Measurements from ENCODE around the gene AKAP13. TPM values are rescaled to one million over a fixed set of nuclear protein-coding genes. Genes with fewer than 3 reads are reported as not detected.

The AKAP13 gene
- total RNA-seq, 4 donors from 2014 or later = 131 to 265 (median 224) TPM

GRCh38 chr15:85550283-85550682, 169.9 kb downstream of the AKAP13 start:
- TF ChIP-seq CTCF (IDR thresholded peaks at IDR 0.05; ENCODE audit: low read depth) = no peak

DNA sequence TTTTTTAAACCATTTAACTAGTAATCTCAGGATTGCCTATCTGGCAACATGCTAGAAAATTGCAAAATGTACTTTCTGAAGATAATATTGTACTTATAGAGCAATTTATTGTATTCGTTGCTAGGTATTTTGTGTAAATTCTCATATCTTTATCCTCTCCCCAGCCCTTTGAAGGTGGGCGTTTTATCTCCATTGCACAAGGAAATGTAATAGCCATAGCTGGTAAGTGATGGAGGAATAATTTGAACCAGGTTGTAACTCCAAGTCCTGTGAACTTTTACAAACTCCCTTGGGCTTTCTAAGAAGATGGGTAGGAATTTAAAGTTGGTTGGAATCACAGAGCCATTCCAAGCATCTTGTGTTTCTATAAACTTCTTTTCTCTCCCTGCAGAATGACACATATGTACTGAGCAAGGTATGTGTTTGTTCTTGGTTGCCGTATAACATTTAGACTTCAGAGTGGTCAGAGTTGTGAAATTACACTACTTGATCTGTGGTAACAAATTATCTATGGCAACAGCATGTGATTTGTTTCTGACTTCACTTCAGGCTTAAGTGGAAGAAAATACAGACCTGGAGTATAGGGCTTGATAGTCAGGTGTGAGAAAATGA, 170.9 kb downstream of the AKAP13 start:
- TF ChIP-seq CTCF (IDR thresholded peaks at IDR 0.05; ENCODE audit: low read depth) = no peak

DNA sequence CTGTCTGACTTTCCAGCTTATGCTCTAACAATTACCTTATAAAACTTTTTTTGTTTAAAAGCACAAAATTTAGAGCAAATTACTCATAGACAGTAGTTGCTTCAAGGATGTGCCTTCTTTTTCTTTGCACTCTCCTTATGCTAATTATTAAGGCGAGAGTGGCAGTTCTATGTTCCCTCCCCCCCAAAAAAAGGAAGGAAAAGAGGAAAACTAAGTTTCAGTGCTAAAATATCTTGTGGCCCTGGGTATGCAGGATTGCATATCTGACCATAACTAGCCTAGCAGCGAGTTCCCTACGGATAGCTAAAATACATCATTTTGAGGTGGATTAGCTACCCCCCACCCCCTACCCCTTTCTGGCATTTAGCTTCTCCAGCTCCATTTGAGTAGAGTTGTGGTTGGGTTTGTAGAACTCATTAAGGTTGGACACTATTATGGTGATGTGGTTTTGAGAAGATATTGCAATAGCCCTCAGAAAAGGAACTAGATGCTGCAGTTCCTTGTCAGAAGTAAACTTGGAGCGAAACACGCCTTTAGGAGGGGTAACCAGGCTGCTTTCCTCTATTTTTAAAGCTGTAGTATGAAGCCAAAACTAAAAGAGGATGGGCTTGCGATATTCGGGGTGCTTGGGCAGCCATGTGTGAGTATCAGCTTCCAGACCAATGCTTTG, 174.6 kb downstream of the AKAP13 start:
- no peak for TF ChIP-seq CTCF (IDR thresholded peaks at IDR 0.05; ENCODE audit: low read depth)

DNA sequence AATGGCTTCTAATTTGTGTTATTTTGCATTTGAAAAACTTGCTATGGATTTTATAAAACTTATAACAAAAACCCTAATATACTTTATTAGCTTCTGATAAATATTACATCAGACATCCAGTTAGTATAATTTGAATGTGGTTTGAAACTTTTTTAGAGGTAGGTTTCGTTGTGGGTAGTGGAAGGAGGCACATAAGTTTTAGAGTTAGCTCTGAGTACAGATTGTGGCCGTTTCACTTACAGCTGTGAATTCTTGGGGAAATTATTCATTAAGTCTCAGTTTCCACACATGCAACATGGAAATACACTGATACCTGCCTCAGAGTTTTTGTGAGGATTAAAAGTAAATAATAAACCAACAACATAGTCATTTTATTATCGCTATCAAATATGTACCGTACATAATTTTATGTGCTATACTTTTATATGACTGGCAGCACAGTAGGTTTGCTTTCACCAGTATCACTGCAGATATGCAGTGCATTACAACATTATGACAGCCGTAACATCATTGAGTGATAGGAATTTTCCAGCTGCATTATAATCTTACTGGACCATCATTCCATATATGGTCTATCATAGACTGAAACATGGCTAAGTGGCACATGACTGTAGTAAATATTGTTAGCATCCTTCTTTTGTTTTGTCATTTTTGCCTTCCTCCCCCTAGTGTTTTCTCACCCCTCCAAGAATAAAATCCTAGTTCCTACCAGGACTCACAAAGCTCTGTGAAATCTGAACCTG, 175.6 kb downstream of the AKAP13 start:
- no peak for TF ChIP-seq CTCF (IDR thresholded peaks at IDR 0.05; ENCODE audit: low read depth)

- no peak for TF ChIP-seq CTCF (IDR thresholded peaks at IDR 0.05; ENCODE audit: low read depth)
Measured at GRCh38 chr15:85556618-85556895, 176.2 kb downstream of the AKAP13 start.

DNA sequence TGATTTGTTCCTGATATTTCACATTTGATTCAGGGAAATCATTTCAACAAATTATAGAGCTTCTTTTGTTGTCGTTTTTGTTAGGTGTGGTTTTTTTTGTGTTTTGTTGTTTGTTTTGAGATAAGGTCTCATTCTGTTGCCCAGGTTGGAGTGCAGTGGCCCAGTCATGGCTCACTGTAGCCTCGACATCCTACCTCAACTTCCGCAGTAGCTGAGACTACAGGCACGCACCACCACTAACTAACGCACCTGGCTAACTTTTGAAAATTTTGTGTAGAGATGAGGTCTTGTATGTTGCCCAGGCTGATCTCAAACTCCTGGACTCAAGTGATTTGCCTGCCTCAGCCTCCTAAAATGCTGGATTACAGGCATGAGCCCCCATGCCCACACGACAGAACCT, 177.0 kb downstream of the AKAP13 start:
- TF ChIP-seq CTCF (IDR thresholded peaks at IDR 0.05; ENCODE audit: low read depth) = no peak

GRCh38 chr15:85558848-85559247, 178.4 kb downstream of the AKAP13 start:
- no peak for TF ChIP-seq CTCF (IDR thresholded peaks at IDR 0.05; ENCODE audit: low read depth)
